CMK (cell line): Measurements from ENCODE around the gene RFX6.

Experiments
- DNase-seq: peaks from one replicate; pipeline ENCODE4 v3.0.0-alpha.2; 2010; ENCODE audit warnings: low read depth

Gene RFX6

DNA sequence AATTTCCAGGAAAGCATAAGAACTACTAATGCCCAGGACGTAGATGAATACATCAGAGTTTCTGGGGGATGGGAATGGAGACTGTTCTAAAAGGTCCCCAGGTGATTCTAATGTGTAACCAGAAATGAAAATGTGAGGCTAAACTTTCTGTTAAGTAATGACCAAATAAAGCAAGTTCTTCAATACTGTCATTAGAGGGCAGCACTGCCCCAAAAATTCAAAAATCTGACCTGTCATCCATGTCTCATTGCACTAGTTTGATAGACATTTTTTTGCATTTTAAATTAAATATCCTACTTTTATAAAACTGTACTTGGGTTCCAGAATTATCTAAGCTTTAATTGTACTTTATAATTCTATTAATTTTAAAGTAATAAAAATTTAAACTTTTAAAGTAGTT, 94.9 kb downstream of the RFX6 start:
- no peak for DNase-seq

DNA sequence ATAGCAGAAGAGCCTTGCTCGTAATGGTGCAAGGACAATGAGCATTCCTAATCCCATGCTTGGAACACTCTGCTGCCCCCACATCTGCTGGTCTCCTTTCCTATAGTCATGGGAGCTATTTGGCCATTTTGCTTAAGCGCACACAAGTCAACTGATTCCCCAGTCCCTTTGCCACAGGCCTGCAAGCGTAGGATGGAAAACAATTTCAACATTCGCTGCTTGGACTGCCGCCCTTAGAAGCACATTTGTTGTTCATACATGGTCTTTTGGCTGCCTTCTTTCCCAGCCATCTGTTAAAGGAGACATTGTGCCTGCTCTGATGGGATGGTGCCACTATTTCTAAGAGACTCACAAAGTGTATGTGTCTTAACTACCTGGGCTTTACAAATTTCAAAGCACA, 96.9 kb downstream of the RFX6 start:
- DNase-seq: no peak

- no peak for DNase-seq
Measured at GRCh38 chr6:116974526-116975316, 97.7 kb downstream of the RFX6 start.

- no peak for DNase-seq
Measured at GRCh38 chr6:116975600-116975999, 98.6 kb downstream of the RFX6 start.

- DNase-seq: no peak
Measured at GRCh38 chr6:116979560-116979959, 102.5 kb downstream of the RFX6 start.
